Body of pancreas (tissue), 4 donors: ENCODE measurements around the gene FERMT2. TPM values are rescaled to one million over a fixed set of nuclear protein-coding genes. Genes with fewer than 3 reads are reported as not detected.

ENCODE experiments used
- ATAC-seq: fragments of 150-250 bp; one replicate; pipeline ENCODE4 v1.9.1; 2016
- DNase-seq, 4 donors: peaks; one replicate each; pipeline ENCODE4 v3.0.0-alpha.2; 2019
- H3K27ac ChIP-seq, 4 donors: fragments of 200-600 bp; sonication (generic); 1 replicate in 3 of 4; 2 replicates in 1 of 4; pipeline versions ENCODE4 v1.5.1 to v1.6.1; 2016 to 2019; ENCODE audit warnings: mild to moderate bottlenecking in 1 of 4, mixed read lengths in 1 of 4, moderate library complexity in 1 of 4
- H3K27me3 ChIP-seq, 2 donors: fragments of 200-600 bp; sonication (generic); one replicate each; pipeline ENCODE4 v1.6.0; 2016; ENCODE audit warnings: mild to moderate bottlenecking in 1 of 2
- H3K36me3 ChIP-seq, 2 donors: fragments of 200-600 bp; sonication (generic); replicated peaks in 1 of 2; 2 replicates each; pipeline ENCODE4 v1.5.1; 2016; ENCODE audit warnings: low read depth in 2 of 2; ENCODE audit not compliant: insufficient read depth in 1 of 2
- H3K4me1 ChIP-seq: fragments of 200-600 bp; sonication (generic); one replicate; pipeline ENCODE4 v1.6.0; 2016
- H3K4me3 ChIP-seq, 2 donors: fragments of 200-600 bp; sonication (generic); 1 replicate in 1 of 2; 2 replicates in 1 of 2; pipeline ENCODE4 v1.5.1; 2016 to 2019
- H3K9me3 ChIP-seq, 3 donors: fragments of 200-600 bp; sonication (generic); 1 replicate in 2 of 3; 2 replicates in 1 of 3; pipeline ENCODE4 v1.5.1; 2016
- CTCF ChIP-seq, 7 experiments: fragments of 450-650 bp in 4 of 7; fragments of 200-600 bp in 3 of 7; sonication (generic) in 3 of 7; IDR thresholded peaks; one replicate each; pipeline ENCODE4 v1.5.1; 2016 to 2019; ENCODE audit warnings: antibody characterized with exemption in 7 of 7
- POLR2A ChIP-seq, 3 donors: fragments of 450-650 bp; IDR thresholded peaks; one replicate each; pipeline ENCODE4 v1.6.1; 2016; ENCODE audit warnings: antibody characterized with exemption in 3 of 3, mild to moderate bottlenecking in 2 of 3
- WGBS, 2 donors: methylation state at CpG; one replicate each; pipeline ENCODE4 v1.1.5; 2017; 5-methylcytosine and 5-hydroxymethylcytosine counted together
- intact Hi-C: fragments of 100-400 bp; cut with DNase I; formaldehyde crosslinking; loops from one replicate; pipeline ENCODE4 v1.15.1; 2023
- total RNA-seq, 2 donors: library from RNA; depleted of rRNA; stranded (reverse); fragments of >200 nt; gene quantifications; one replicate each; pipeline ENCODE4 v1.1.0, GENCODE V29; 2016

The FERMT2 gene
- total RNA-seq, 2 donors from 2014 or later, result 29.3 to 42.2 TPM

- intact Hi-C loops, result no loop called here
- ATAC-seq (no peak), DNase-seq (no peak)
- Histone ChIP-seq H3K4me1 (peaks cover 9% of the 10 kb centered on the region), H3K4me3 (no peak overlapping the region), H3K36me3 (no peaks in the 10 kb centered on the region), H3K27me3 (no peaks in the 10 kb centered on the region), H3K27ac (peak overlapping the region in 3 of 4 donors; percentile 18 to 31 (median 30)), H3K9me3 (no peaks in the 10 kb centered on the region)
- TF ChIP-seq CTCF (IDR thresholded peaks at IDR 0.05) (no peak), POLR2A (IDR thresholded peaks at IDR 0.05) (no peak)
- 82 to 84% methylated on average over 5 of the region's 5 CpGs for WGBS, 2 donors
Measured at GRCh38 chr14:52845081-52845480, 105.8 kb downstream of the FERMT2 start.

DNA sequence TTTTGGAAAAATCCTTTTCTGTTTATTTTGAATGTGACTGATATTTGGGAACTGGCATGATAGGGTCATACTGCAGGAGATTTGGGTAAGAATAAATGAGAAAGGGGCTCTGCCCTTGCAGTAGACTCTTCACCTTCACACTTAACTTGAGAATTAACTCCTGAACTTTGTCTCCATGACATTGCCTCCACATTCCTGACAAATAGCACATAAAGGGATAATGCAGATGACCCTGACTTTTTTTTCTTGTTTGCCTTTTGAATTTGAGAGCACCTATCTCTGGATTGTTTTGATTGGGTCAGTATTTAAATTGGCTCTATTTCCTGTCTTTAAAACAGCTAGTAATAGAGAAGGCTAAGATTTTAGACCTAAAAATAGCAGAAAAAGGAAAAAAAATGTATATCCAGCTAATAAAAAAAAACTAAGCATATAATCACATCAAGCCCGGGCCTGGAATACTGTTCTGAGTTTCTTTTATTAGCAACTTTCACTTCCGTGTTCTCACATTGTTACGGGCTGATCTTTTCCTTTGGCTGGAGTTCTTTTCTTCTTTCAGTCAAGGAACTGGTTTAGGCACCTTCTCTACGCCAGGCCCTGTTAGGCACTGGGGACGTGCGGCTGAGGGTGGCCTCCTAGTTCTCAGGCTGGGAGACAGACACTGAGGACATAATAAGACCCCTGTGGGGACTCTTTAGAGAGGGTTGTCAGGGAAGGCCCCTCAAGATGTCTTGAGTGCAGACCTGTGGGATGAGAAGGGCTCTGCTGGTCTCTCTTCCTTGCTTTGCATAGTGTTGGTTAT lies 106.4 kb downstream of the FERMT2 start:
- ATAC-seq (peak; percentile 33), DNase-seq (no peak)
- H3K9me3 ChIP-seq, result no peaks in the 10 kb centered on the region
- H3K36me3 ChIP-seq, result no peaks in the 10 kb centered on the region
- intact Hi-C loops, result no loop called here
- H3K4me1 ChIP-seq, result peaks cover 9% of the 10 kb centered on the region
- peak overlapping the region in 3 of 4 donors; percentile 18 to 31 (median 30) for H3K27ac ChIP-seq
- TF ChIP-seq CTCF (IDR thresholded peaks at IDR 0.05), result no peak
- TF ChIP-seq POLR2A (IDR thresholded peaks at IDR 0.05), result no peak
- WGBS, 2 donors, result 33 to 57% methylated on average over 6 of the region's 6 CpGs
- H3K4me3 ChIP-seq, result no peak overlapping the region
- no peaks in the 10 kb centered on the region for H3K27me3 ChIP-seq

DNA sequence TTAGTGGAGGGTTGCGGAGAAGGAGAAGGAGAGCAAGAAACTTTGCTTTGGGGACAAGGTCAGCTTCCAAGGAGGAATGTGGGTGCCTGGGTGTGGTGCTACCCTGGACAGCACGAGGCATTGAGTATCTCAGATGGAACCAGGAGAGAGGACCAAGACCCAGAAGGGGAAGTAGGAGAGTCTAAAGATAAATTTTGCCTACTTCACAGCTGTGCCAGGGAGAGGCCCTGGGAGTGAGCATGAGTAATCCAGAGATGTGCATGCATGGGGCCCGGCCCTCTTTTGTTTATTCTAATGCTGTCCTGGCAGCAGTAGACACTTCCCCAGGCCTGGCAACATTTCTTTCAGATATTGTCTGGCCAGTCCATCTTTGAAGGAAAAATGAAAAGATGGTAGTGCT lies 110.0 kb downstream of the FERMT2 start:
- no peaks in the 10 kb centered on the region for H3K27me3 ChIP-seq
- ATAC-seq (no peak), DNase-seq (peak in 1 of 4 donors; percentile 29)
- no peak overlapping the region for H3K4me3 ChIP-seq
- TF ChIP-seq POLR2A (IDR thresholded peaks at IDR 0.05), result no peak
- no peak for TF ChIP-seq CTCF (IDR thresholded peaks at IDR 0.05)
- 59 to 70% methylated on average over 3 of the region's 3 CpGs for WGBS, 2 donors
- H3K4me1 ChIP-seq, result peaks cover 9% of the 10 kb centered on the region
- no peak overlapping the region for H3K27ac ChIP-seq
- no peaks in the 10 kb centered on the region for H3K36me3 ChIP-seq
- intact Hi-C loops, result no loop called here
- no peaks in the 10 kb centered on the region for H3K9me3 ChIP-seq

DNA sequence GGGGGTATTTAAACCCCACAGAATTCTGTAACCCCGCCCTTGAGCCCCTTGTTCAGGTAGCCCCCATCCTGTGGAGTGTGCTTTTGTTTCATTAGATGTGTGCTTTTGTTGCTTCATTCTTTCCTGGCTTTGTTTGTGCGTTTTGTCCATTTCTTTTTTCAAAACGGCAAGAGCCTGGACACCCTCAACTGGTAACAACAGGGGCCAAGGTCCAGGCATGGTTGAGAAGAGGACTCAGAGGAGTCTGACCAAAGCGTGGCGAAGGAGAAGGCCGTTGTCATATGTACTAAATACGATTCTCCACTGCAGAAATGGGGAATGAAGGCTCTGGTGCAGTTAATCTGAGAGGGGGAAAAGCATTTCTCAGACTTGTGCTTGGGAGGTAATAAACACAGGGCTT lies 113.4 kb downstream of the FERMT2 start:
- TF ChIP-seq CTCF (IDR thresholded peaks at IDR 0.05) (no peak), POLR2A (IDR thresholded peaks at IDR 0.05) (no peak)
- Histone ChIP-seq H3K27me3 (no peaks in the 10 kb centered on the region), H3K9me3 (no peaks in the 10 kb centered on the region), H3K4me1 (no peaks in the 10 kb centered on the region), H3K4me3 (no peak overlapping the region), H3K36me3 (no peaks in the 10 kb centered on the region), H3K27ac (no peak overlapping the region)
- ATAC-seq (no peak), DNase-seq (no peak)
- 85 to 94% methylated on average over 7 of the region's 7 CpGs for WGBS, 2 donors
- intact Hi-C loops, result no loop called here

DNA sequence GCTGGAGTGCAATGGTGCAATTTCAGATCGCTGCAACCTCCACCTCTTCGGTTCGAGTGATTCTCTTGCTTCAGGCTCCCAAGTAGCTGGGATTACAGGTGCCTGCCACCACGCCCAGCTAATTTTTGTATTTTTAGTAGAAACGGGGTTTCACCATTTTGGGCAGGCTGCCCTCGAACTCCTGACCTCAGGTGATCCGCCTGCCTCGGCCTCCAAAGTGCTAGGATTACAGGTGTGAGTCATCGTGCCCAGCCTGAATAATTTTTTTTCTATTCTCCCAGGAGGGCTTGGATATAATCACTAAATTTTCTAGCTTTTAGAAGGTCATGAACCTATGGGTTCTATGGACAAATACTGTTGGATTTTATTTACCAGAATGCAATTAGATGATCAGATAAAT lies 114.8 kb downstream of the FERMT2 start:
- no peaks in the 10 kb centered on the region for H3K4me1 ChIP-seq
- no peaks in the 10 kb centered on the region for H3K36me3 ChIP-seq
- DNase-seq, result no peak
- H3K4me3 ChIP-seq, result no peak overlapping the region
- no peaks in the 10 kb centered on the region for H3K27me3 ChIP-seq
- 85 to 93% methylated on average over 9 of the region's 9 CpGs for WGBS, 2 donors
- no peak for ATAC-seq
- H3K27ac ChIP-seq, result no peak overlapping the region
- TF ChIP-seq POLR2A (IDR thresholded peaks at IDR 0.05), result no peak
- intact Hi-C loops, result no loop called here
- no peaks in the 10 kb centered on the region for H3K9me3 ChIP-seq
